Dermis microvascular lymphatic vessel endothelial cell (primary cell): ENCODE results near the gene DDX10. TPM values are rescaled to one million over a fixed set of nuclear protein-coding genes. Genes with fewer than 3 reads are reported as not detected.

Experiments
- DNase-seq, 2 donors: peaks; one replicate each; pipeline versions ENCODE4 v3.0.0 to v3.0.0-alpha.2; 2010; ENCODE audit warnings: low read depth in 2 of 2
- total RNA-seq: library from RNA; depleted of rRNA; stranded (reverse); fragments of >200 nt; gene quantifications from 2 replicates; pipeline ENCODE4 v1.2.1, GENCODE V29; 2014

DDX10 gene
- total RNA-seq, 1 donor from 2014 or later, result 48.9 TPM

- DNase-seq, result no peak
Observed at GRCh38 chr11:108871867-108872266, 207.0 kb downstream of the DDX10 start.

- DNase-seq, result peak; percentile 52 to 69
Observed at GRCh38 chr11:108872781-108873291, 208.0 kb downstream of the DDX10 start.

GRCh38 chr11:108873310-108873709 lies 208.4 kb downstream of the DDX10 start:
- no peak for DNase-seq

- DNase-seq, result peak in 1 of 2 donors; percentile 64
Observed at GRCh38 chr11:108873941-108874340, 209.1 kb downstream of the DDX10 start.

GRCh38 chr11:108875134-108875533 lies 210.3 kb downstream of the DDX10 start:
- no peak for DNase-seq

GRCh38 chr11:108877178-108877577 lies 212.3 kb downstream of the DDX10 start:
- no peak for DNase-seq

- peak in 1 of 2 donors; percentile 71 for DNase-seq
Observed at GRCh38 chr11:108880510-108880909, 215.6 kb downstream of the DDX10 start.

GRCh38 chr11:108881131-108881530 lies 216.3 kb downstream of the DDX10 start:
- DNase-seq, result no peak

GRCh38 chr11:108882211-108882831 lies 217.5 kb downstream of the DDX10 start:
- no peak for DNase-seq

GRCh38 chr11:108886005-108886659 lies 221.3 kb downstream of the DDX10 start:
- no peak for DNase-seq

- peak in 1 of 2 donors; percentile 16 for DNase-seq
Observed at GRCh38 chr11:108886660-108887009, 221.8 kb downstream of the DDX10 start.

- no peak for DNase-seq
Observed at GRCh38 chr11:108887436-108888238, 222.8 kb downstream of the DDX10 start.

GRCh38 chr11:108890482-108891105 lies 225.7 kb downstream of the DDX10 start:
- no peak for DNase-seq

- DNase-seq, result no peak
Observed at GRCh38 chr11:108891143-108891542, 226.3 kb downstream of the DDX10 start.

- DNase-seq, result no peak
Observed at GRCh38 chr11:108891909-108892511, 227.1 kb downstream of the DDX10 start.

- peak in 1 of 2 donors; percentile 62 for DNase-seq
Observed at GRCh38 chr11:108895579-108896480, 231.0 kb downstream of the DDX10 start.

- no peak for DNase-seq
Observed at GRCh38 chr11:108897071-108897481, 232.2 kb downstream of the DDX10 start.

- no peak for DNase-seq
Observed at GRCh38 chr11:108897916-108898315, 233.0 kb downstream of the DDX10 start.

- DNase-seq, result no peak
Observed at GRCh38 chr11:108901359-108901758, 236.5 kb downstream of the DDX10 start.

GRCh38 chr11:108902027-108902469 lies 237.2 kb downstream of the DDX10 start:
- no peak for DNase-seq
